ENCODE results near the gene MAP4K1.

DNA sequence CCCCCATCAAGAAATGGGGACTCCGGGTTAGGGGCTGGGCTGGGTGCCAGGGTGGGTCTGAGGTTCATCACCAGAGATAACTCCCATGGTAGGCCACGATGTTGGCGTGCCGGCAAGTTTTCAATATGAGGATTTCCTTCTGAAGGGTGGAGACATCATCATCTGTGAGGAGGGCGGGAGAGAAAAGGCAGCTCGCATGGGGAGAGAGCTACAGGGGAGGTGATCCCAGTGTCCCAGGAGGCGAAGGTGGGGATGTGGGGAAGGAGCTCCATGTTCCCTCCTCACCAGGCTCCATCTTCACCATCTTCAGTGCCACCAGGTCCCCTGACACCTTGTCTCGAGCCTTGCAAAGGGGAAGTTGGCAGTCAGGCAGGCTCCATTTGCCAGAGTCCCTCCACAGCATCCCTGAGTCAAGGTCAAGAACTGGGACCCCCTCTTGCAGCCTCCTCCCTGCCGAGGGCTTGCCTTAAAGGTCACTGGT is 430 bp downstream of the MAP4K1 start:
- TF ChIP-seq, protein P1, sequence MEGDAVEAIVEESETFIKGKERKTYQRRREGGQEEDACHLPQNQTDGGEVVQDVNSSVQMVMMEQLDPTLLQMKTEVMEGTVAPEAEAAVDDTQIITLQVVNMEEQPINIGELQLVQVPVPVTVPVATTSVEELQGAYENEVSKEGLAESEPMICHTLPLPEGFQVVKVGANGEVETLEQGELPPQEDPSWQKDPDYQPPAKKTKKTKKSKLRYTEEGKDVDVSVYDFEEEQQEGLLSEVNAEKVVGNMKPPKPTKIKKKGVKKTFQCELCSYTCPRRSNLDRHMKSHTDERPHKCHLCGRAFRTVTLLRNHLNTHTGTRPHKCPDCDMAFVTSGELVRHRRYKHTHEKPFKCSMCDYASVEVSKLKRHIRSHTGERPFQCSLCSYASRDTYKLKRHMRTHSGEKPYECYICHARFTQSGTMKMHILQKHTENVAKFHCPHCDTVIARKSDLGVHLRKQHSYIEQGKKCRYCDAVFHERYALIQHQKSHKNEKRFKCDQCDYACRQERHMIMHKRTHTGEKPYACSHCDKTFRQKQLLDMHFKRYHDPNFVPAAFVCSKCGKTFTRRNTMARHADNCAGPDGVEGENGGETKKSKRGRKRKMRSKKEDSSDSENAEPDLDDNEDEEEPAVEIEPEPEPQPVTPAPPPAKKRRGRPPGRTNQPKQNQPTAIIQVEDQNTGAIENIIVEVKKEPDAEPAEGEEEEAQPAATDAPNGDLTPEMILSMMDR (tag by site-specific recombination; IDR thresholded peaks at IDR 0.05), result no peak
- TF ChIP-seq ZNF558 (tag by site-specific recombination; IDR thresholded peaks at IDR 0.05) (no peak), ZNF776 (tag by site-specific recombination; IDR thresholded peaks at IDR 0.05; ENCODE audit: borderline replicate concordance) (no peak), MEIS1 (CRISPR knock-in tag; IDR thresholded peaks at IDR 0.05; ENCODE audit: borderline replicate concordance) (no peak), ZNF571 (tag by site-specific recombination; IDR thresholded peaks at IDR 0.05) (no peak), ZEB2 (tag by site-specific recombination; IDR thresholded peaks at IDR 0.05) (no peak), ZNF324 (tag by site-specific recombination; IDR thresholded peaks at IDR 0.05) (no peak)
- TF ChIP-seq, protein P2, sequence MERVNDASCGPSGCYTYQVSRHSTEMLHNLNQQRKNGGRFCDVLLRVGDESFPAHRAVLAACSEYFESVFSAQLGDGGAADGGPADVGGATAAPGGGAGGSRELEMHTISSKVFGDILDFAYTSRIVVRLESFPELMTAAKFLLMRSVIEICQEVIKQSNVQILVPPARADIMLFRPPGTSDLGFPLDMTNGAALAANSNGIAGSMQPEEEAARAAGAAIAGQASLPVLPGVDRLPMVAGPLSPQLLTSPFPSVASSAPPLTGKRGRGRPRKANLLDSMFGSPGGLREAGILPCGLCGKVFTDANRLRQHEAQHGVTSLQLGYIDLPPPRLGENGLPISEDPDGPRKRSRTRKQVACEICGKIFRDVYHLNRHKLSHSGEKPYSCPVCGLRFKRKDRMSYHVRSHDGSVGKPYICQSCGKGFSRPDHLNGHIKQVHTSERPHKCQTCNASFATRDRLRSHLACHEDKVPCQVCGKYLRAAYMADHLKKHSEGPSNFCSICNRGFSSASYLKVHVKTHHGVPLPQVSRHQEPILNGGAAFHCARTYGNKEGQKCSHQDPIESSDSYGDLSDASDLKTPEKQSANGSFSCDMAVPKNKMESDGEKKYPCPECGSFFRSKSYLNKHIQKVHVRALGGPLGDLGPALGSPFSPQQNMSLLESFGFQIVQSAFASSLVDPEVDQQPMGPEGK (tag by site-specific recombination; IDR thresholded peaks at IDR 0.05), result no peak
